Measurements from ENCODE around the gene CTAG1B.
"Not testable (repeated sequence)": the region's sequence is repeated elsewhere in the genome, so short reads cannot be mapped to it uniquely, and the experiment has no call there.

CTAG1B gene

DNA sequence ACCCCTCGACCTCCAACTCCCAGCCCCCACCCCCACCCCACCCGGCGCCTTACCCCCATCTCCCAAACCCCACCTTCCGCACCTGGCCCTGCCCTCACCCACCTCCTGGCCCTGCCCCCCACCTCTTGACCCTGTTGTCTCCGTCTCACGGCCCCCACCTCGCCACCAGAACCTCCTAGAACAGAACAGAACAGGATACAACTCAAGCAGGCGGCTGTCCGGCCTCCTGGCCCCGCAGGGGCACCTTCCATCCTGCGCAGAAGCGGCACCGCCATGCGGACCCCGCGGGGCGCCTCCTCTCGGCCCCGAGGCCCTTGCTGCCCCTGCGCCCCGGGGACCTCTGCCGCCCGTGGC, 33.9 kb upstream of the CTAG1B start:
- Histone ChIP-seq H3K27me3 (ENCODE audit: insufficient read depth, low read length) (no peaks in the 10 kb centered on the region), H3K4me3 (ENCODE audit: low read length) (no peak overlapping the region), H3K36me3 (ENCODE audit: insufficient read depth, low read length) (no peaks in the 10 kb centered on the region), H3K9me3 (ENCODE audit: insufficient read depth, low read depth, low read length) (no peaks in the 10 kb centered on the region), H3K4me1 (ENCODE audit: insufficient read depth, low read length) (no peaks in the 10 kb centered on the region), H3K27ac (ENCODE audit: low read depth, low read length) (no peak overlapping the region), H3K9ac (ENCODE audit: low read depth, low read length) (no peak overlapping the region)
- WGBS: 93% methylated on average over 16 of the region's 23 CpGs

- Histone ChIP-seq H3K36me3 (ENCODE audit: insufficient read depth, low read length) (no peaks in the 10 kb centered on the region), H3K4me3 (ENCODE audit: low read length) (no peak overlapping the region), H3K9me3 (ENCODE audit: insufficient read depth, low read depth, low read length) (no peaks in the 10 kb centered on the region), H3K27me3 (ENCODE audit: insufficient read depth, low read length) (no peaks in the 10 kb centered on the region), H3K9ac (ENCODE audit: low read depth, low read length) (no peak overlapping the region), H3K4me1 (ENCODE audit: insufficient read depth, low read length) (no peaks in the 10 kb centered on the region), H3K27ac (ENCODE audit: low read depth, low read length) (no peak overlapping the region)
- WGBS: 92% methylated on average over 29 of the region's 30 CpGs
These were observed 33.4 kb upstream of the CTAG1B start for GRCh38 chrX:154652311-154653047.

- Histone ChIP-seq H3K9ac (ENCODE audit: low read depth, low read length) (no peak overlapping the region), H3K36me3 (ENCODE audit: insufficient read depth, low read length) (no peaks in the 10 kb centered on the region), H3K27me3 (ENCODE audit: insufficient read depth, low read length) (no peaks in the 10 kb centered on the region), H3K27ac (ENCODE audit: low read depth, low read length) (no peak overlapping the region), H3K4me3 (ENCODE audit: low read length) (no peak overlapping the region), H3K4me1 (ENCODE audit: insufficient read depth, low read length) (no peaks in the 10 kb centered on the region), H3K9me3 (ENCODE audit: insufficient read depth, low read depth, low read length) (no peaks in the 10 kb centered on the region)
- WGBS: 60% methylated on average over 10 of the region's 13 CpGs
These were observed 31.1 kb upstream of the CTAG1B start for GRCh38 chrX:154650221-154650510.

DNA sequence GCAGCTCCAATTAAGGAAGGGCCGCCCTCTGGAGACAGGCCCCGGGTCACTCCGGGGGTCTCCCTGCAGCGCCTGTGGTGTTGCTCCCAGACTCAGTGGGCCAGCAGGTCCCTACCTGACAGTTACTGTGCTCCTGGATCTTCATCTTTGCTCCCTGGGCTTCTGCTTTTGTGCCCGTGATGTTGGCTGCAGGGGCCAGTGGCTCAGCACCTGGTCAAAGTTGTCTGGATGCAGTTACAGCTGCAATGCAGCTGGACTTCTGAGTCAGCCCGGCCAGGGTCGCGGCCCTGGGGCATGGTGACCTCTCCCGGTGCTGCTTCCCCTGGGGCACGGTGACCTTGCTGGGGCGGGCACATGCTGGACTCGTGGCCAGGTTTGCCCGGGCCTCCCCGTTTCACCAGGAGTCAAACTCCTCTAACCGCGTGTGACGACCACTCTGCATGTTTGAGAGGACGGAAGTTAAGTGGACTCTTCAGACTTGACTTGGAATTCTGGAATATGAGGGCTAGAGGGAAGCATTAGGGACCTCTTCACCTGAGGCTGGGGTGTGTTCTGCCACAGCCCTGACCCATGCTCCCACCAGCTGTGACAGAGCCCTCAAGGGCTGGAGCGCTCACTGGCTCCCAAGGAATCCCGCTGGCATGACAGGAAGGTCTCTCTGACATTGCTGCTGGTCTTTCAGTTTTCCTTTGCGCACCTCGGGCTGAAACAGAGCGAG, 30.6 kb upstream of the CTAG1B start:
- 89% methylated on average over 23 of the region's 23 CpGs for WGBS
- H3K9me3 ChIP-seq (ENCODE audit: insufficient read depth, low read depth, low read length): no peaks in the 10 kb centered on the region

GRCh38 chrX:154648931-154649330, 29.8 kb upstream of the CTAG1B start:
- no peak overlapping the region for H3K27ac ChIP-seq (ENCODE audit: low read depth, low read length)
- 94% methylated on average over 14 of the region's 15 CpGs for WGBS
- H3K27me3 ChIP-seq (ENCODE audit: insufficient read depth, low read length): no peaks in the 10 kb centered on the region
- no peak overlapping the region for H3K4me3 ChIP-seq (ENCODE audit: low read length)
- no peaks in the 10 kb centered on the region for H3K4me1 ChIP-seq (ENCODE audit: insufficient read depth, low read length)
- no peak overlapping the region for H3K9ac ChIP-seq (ENCODE audit: low read depth, low read length)
- no peaks in the 10 kb centered on the region for H3K36me3 ChIP-seq (ENCODE audit: insufficient read depth, low read length)
- H3K9me3 ChIP-seq (ENCODE audit: insufficient read depth, low read depth, low read length): no peaks in the 10 kb centered on the region

More for the DNA sequence above, 30.6 kb upstream of the CTAG1B start:
- H3K36me3 ChIP-seq (ENCODE audit: insufficient read depth, low read length): no peaks in the 10 kb centered on the region
- no peak overlapping the region for H3K9ac ChIP-seq (ENCODE audit: low read depth, low read length)
- H3K27me3 ChIP-seq (ENCODE audit: insufficient read depth, low read length): no peaks in the 10 kb centered on the region
- H3K4me1 ChIP-seq (ENCODE audit: insufficient read depth, low read length): no peaks in the 10 kb centered on the region
- H3K4me3 ChIP-seq (ENCODE audit: low read length): no peak overlapping the region
- H3K27ac ChIP-seq (ENCODE audit: low read depth, low read length): no peak overlapping the region

DNA sequence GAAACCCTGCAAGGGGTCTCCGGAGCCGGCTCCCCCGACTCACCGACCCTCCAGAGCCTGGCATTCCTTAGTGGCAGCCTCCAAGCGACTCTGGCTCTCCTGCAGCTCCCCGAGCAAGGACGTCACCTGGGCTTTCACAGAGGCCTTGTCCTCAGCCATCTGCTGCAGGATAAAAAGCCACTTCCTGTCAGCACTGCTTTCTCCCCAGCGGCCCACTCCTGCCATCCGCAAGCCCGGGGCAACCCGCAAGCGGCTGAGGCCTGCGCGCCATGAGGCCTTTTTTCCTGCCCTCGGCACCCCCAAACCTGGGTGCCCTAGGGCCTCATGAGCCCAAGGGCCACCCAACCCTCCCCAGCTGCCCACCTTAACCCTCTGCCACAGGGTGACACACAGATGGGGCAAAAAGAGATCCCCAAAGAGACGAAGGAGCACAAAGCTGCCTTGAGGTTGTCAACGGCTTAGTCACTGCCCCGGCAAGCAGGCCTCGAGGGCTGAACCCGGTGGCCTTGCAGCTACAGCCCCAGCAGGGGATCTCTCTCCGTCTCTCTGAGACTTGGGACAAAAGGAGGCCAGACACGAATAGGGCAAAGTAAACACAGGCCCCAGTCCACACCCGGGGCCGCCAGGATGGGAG, 26.8 kb upstream of the CTAG1B start:
- H3K9me3 ChIP-seq (ENCODE audit: insufficient read depth, low read depth, low read length); H3K4me3 ChIP-seq (ENCODE audit: low read length); H3K4me1 ChIP-seq (ENCODE audit: insufficient read depth, low read length); H3K27me3 ChIP-seq (ENCODE audit: insufficient read depth, low read length); H3K27ac ChIP-seq (ENCODE audit: low read depth, low read length); H3K9ac ChIP-seq (ENCODE audit: low read depth, low read length); H3K36me3 ChIP-seq (ENCODE audit: insufficient read depth, low read length): not testable (repeated sequence)
- WGBS: no CpG with 5 or more reads among the region's 24 CpGs

DNA sequence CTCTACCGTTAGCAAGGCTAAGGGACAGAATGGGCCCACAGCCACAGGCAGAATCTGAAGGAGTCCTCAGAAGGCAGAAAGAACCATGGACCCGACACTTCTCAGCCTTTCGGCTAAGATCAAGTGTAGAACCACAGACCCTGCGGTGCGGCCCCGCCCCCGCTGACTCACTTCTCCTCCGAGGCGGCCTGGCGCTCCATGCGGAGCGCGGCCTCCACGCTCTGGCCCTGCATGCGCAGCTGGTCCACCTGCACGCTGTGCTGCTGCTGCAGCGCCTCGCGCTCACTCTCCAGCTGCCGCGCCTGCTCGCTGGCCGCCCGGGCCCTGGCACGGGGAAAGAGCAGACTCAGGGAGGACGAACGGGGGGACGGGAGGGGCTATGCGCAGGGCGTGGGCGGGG, 24.6 kb upstream of the CTAG1B start:
- not testable (repeated sequence) for H3K27me3 ChIP-seq (ENCODE audit: insufficient read depth, low read length); H3K9ac ChIP-seq (ENCODE audit: low read depth, low read length); H3K4me1 ChIP-seq (ENCODE audit: insufficient read depth, low read length); H3K9me3 ChIP-seq (ENCODE audit: insufficient read depth, low read depth, low read length); H3K4me3 ChIP-seq (ENCODE audit: low read length); H3K27ac ChIP-seq (ENCODE audit: low read depth, low read length); H3K36me3 ChIP-seq (ENCODE audit: insufficient read depth, low read length)
- no CpG with 5 or more reads among the region's 31 CpGs for WGBS

DNA sequence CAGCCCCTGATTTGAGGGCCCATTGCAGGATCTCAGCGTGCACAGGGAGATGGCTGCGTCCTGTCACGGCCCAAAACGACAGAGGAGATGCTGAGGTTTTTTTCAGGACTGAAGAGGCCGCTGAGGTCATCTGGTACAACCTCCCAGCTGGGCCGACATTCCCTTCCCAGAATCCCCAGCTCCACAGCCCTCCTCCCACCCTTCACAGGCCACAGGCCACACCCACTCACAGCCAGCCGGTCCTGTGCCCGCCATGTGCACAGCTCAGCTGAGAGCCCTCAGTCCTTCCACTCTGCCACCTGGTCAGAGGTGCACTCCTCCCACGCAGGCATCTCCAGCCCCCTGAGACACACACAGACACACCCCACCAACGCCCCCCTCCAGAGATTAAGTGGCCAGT, 22.7 kb upstream of the CTAG1B start:
- WGBS: no CpG with 5 or more reads among the region's 10 CpGs
- H3K9ac ChIP-seq (ENCODE audit: low read depth, low read length); H3K4me3 ChIP-seq (ENCODE audit: low read length); H3K4me1 ChIP-seq (ENCODE audit: insufficient read depth, low read length); H3K36me3 ChIP-seq (ENCODE audit: insufficient read depth, low read length); H3K27me3 ChIP-seq (ENCODE audit: insufficient read depth, low read length); H3K27ac ChIP-seq (ENCODE audit: low read depth, low read length); H3K9me3 ChIP-seq (ENCODE audit: insufficient read depth, low read depth, low read length): not testable (repeated sequence)

DNA sequence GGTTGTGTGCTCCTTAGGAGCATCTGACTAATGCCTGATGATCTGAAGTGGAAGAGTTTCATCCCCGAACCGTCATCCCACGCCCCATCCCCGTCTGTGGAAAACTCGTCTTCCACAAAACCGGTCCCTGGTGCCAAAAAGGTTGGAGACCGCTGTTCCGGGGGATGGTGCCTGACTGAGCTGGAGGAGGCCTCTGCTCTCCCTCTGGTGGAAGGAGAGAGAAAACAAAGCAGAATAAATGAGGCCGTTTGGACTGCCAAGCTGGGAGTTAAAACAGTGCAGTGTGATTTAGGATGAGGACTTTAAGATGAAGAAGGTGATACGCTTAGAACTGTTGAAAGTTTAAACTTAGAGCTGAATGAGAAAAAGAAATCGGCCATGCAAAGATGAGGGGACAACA, 14.6 kb upstream of the CTAG1B start:
- not testable (repeated sequence) for H3K9ac ChIP-seq (ENCODE audit: low read depth, low read length); H3K4me3 ChIP-seq (ENCODE audit: low read length); H3K27ac ChIP-seq (ENCODE audit: low read depth, low read length); H3K4me1 ChIP-seq (ENCODE audit: insufficient read depth, low read length); H3K36me3 ChIP-seq (ENCODE audit: insufficient read depth, low read length); H3K9me3 ChIP-seq (ENCODE audit: insufficient read depth, low read depth, low read length); H3K27me3 ChIP-seq (ENCODE audit: insufficient read depth, low read length)
- WGBS: no CpG with 5 or more reads among the region's 11 CpGs

DNA sequence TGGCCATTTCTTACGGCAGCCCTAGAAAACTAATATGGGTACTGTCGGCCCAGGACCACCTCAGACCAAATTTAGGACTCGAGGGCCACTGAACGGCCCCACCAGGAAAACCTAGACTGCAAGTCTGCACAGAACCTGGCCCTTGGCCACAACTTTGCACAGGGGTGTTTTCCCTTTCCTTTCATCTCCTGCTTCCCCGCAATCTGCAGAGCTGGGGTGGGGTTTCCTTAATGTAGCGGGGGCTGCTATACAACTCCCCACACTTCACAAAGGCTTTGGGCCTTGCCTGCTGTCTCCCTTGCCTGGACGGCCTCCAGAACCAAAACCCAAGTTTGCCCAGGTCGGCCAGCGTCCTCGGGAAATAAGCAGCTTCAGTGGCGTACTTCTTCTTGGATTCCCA, 11.9 kb upstream of the CTAG1B start:
- not testable (repeated sequence) for H3K9me3 ChIP-seq (ENCODE audit: insufficient read depth, low read depth, low read length); H3K27me3 ChIP-seq (ENCODE audit: insufficient read depth, low read length); H3K27ac ChIP-seq (ENCODE audit: low read depth, low read length); H3K9ac ChIP-seq (ENCODE audit: low read depth, low read length); H3K4me3 ChIP-seq (ENCODE audit: low read length); H3K36me3 ChIP-seq (ENCODE audit: insufficient read depth, low read length); H3K4me1 ChIP-seq (ENCODE audit: insufficient read depth, low read length)
- WGBS: no CpG with 5 or more reads among the region's 11 CpGs

GRCh38 chrX:154628960-154629359, 9.9 kb upstream of the CTAG1B start:
- no CpG with 5 or more reads among the region's 5 CpGs for WGBS
- not testable (repeated sequence) for H3K36me3 ChIP-seq (ENCODE audit: insufficient read depth, low read length); H3K9ac ChIP-seq (ENCODE audit: low read depth, low read length); H3K27me3 ChIP-seq (ENCODE audit: insufficient read depth, low read length); H3K27ac ChIP-seq (ENCODE audit: low read depth, low read length); H3K9me3 ChIP-seq (ENCODE audit: insufficient read depth, low read depth, low read length); H3K4me3 ChIP-seq (ENCODE audit: low read length); H3K4me1 ChIP-seq (ENCODE audit: insufficient read depth, low read length)
